ENCODE measurements around the gene TFEC.
"Not testable (repeated sequence)": the region's sequence is repeated elsewhere in the genome, so short reads cannot be mapped to it uniquely, and the experiment has no call there.

The TFEC gene

GRCh38 chr7:116024826-116025809 is 5.4 kb downstream of the TFEC start:
- H3K27ac ChIP-seq = no peak overlapping the region
- TF ChIP-seq CTCF (IDR thresholded peaks at IDR 0.05) (no peak), ZFX (IDR thresholded peaks at IDR 0.05; ENCODE audit: borderline replicate concordance) (no peak)

GRCh38 chr7:116021237-116021636 is 9.3 kb downstream of the TFEC start:
- no peak for TF ChIP-seq CTCF (IDR thresholded peaks at IDR 0.05)
- no peak for TF ChIP-seq ZFX (IDR thresholded peaks at IDR 0.05; ENCODE audit: borderline replicate concordance)
- H3K27ac ChIP-seq = no peak overlapping the region

GRCh38 chr7:116018731-116019130 is 11.8 kb downstream of the TFEC start:
- no peak for TF ChIP-seq ZFX (IDR thresholded peaks at IDR 0.05; ENCODE audit: borderline replicate concordance)
- H3K27ac ChIP-seq = no peak overlapping the region

GRCh38 chr7:116013675-116014074 is 16.9 kb downstream of the TFEC start:
- TF ChIP-seq CTCF (IDR thresholded peaks at IDR 0.05) (no peak), ZFX (IDR thresholded peaks at IDR 0.05; ENCODE audit: borderline replicate concordance) (no peak)
- H3K27ac ChIP-seq = no peak overlapping the region

GRCh38 chr7:116011584-116011983 is 19.0 kb downstream of the TFEC start:
- TF ChIP-seq ZFX (IDR thresholded peaks at IDR 0.05; ENCODE audit: borderline replicate concordance) = no peak
- TF ChIP-seq CTCF (IDR thresholded peaks at IDR 0.05) = no peak
- H3K27ac ChIP-seq = no peak overlapping the region

- not testable (repeated sequence) for H3K27ac ChIP-seq
Observed at GRCh38 chr7:116004762-116005161, 25.8 kb downstream of the TFEC start.

GRCh38 chr7:115997221-115997620 is 33.3 kb downstream of the TFEC start:
- H3K27ac ChIP-seq = no peak overlapping the region
- no peak for TF ChIP-seq ZFX (IDR thresholded peaks at IDR 0.05; ENCODE audit: borderline replicate concordance)
- TF ChIP-seq CTCF (IDR thresholded peaks at IDR 0.05) = no peak

GRCh38 chr7:115995701-115996100 is 34.9 kb downstream of the TFEC start:
- no peak for TF ChIP-seq ZFX (IDR thresholded peaks at IDR 0.05; ENCODE audit: borderline replicate concordance)
- TF ChIP-seq CTCF (IDR thresholded peaks at IDR 0.05) = no peak
- H3K27ac ChIP-seq = no peak overlapping the region
